Prostate gland (tissue), 2 donors: Measurements from ENCODE around the gene A1BG.

Experiments
- POLR2A ChIP-seq: fragments of 450-650 bp; IDR thresholded peaks from one replicate; pipeline ENCODE4 v1.6.1; 2016; ENCODE audit warnings: antibody characterized with exemption, mild to moderate bottlenecking
- POLR2AphosphoS5 ChIP-seq: sonication (generic); formaldehyde crosslinking; IDR thresholded peaks from one replicate; pipeline ENCODE4 v1.6.1; 2017; ENCODE audit warnings: antibody characterized with exemption
- TF ChIP-seq, protein P1 (sequence below), 4 experiments: fragments of 200-600 bp in 2 of 4; fragments of 450-650 bp in 2 of 4; sonication (generic) in 2 of 4; IDR thresholded peaks; 1 replicate in 3 of 4; 2 replicates in 1 of 4; pipeline ENCODE4 v1.5.1; 2016 to 2019; ENCODE audit warnings: antibody characterized with exemption in 4 of 4, mild to moderate bottlenecking in 2 of 4, moderate library complexity in 2 of 4

DNA sequence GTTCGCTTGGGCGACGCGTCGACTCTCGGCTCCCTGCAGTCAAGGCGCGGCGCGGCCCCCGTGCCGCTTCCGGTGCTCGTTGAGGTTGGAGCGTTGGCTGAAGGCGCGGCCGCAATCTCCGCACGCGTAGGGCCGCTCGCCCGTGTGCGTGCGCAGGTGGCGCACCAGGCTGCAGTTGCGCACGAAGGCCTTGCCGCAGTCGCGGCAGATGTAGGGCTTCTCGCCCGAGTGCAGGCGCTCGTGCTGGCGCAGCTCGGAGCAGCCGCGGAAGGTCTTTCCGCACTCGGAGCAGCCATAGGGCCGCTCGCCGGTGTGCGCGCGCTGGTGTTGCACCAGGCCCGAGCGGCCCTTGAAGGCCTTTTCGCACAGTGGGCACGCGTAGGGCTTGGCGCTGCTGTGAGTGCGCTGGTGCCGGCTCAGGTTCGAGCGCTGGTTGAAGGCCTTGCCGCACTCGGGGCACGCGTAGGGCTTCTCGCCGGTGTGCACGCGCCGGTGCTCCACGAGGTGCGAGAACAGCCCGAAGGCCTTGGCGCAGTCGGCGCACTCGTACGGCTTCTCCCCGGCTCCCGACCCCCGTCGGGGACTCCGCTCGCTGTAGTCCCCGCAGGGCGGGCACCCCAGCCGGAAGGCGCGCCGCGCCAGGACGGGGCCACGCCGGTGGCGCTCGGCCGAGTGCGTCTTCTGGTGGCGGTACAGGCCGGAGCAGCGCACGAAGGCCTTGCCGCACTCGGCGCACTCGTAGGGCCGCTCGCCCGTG lies 14.6 kb upstream of the A1BG start:
- TF ChIP-seq POLR2AphosphoS5 (no peak), POLR2A (no peak)
- TF ChIP-seq, protein P1, sequence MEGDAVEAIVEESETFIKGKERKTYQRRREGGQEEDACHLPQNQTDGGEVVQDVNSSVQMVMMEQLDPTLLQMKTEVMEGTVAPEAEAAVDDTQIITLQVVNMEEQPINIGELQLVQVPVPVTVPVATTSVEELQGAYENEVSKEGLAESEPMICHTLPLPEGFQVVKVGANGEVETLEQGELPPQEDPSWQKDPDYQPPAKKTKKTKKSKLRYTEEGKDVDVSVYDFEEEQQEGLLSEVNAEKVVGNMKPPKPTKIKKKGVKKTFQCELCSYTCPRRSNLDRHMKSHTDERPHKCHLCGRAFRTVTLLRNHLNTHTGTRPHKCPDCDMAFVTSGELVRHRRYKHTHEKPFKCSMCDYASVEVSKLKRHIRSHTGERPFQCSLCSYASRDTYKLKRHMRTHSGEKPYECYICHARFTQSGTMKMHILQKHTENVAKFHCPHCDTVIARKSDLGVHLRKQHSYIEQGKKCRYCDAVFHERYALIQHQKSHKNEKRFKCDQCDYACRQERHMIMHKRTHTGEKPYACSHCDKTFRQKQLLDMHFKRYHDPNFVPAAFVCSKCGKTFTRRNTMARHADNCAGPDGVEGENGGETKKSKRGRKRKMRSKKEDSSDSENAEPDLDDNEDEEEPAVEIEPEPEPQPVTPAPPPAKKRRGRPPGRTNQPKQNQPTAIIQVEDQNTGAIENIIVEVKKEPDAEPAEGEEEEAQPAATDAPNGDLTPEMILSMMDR (IDR thresholded peaks at IDR 0.05) = no peak
